ENCODE measurements around the gene RPS6KA4.

DNA sequence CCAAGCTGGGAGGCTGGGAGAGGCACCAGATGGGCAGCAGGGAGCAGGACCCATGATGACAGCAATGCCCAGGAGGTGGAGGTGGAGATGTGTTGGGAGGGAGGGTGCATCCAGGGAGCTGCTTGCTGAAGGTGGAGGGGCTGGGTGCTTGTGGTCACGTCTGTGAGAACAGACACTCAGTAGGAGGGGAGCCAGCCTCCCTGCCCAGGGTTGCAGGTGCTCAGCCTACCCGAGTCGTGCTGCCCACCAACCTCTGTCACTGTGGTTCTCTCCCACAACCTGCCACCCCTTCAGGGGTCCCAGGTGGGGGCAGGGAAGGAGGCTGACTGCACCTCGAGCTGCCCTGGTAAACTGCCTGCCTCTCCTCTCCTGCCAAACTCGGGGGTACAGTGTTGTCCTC lies 35.6 kb upstream of the RPS6KA4 start:
- TF ChIP-seq SMC3 (conservative IDR thresholded peaks at IDR 0.05; ENCODE audit: poor library complexity) = no peak
- TF ChIP-seq REST (IDR thresholded peaks at IDR 0.05; ENCODE audit: borderline replicate concordance) = no peak
- TF ChIP-seq EP300 (conservative IDR thresholded peaks at IDR 0.05; ENCODE audit: poor library complexity, severe bottlenecking) = no peak
- TF ChIP-seq POLR2AphosphoS5 (IDR thresholded peaks at IDR 0.05) = no peak
- TF ChIP-seq, protein P1, sequence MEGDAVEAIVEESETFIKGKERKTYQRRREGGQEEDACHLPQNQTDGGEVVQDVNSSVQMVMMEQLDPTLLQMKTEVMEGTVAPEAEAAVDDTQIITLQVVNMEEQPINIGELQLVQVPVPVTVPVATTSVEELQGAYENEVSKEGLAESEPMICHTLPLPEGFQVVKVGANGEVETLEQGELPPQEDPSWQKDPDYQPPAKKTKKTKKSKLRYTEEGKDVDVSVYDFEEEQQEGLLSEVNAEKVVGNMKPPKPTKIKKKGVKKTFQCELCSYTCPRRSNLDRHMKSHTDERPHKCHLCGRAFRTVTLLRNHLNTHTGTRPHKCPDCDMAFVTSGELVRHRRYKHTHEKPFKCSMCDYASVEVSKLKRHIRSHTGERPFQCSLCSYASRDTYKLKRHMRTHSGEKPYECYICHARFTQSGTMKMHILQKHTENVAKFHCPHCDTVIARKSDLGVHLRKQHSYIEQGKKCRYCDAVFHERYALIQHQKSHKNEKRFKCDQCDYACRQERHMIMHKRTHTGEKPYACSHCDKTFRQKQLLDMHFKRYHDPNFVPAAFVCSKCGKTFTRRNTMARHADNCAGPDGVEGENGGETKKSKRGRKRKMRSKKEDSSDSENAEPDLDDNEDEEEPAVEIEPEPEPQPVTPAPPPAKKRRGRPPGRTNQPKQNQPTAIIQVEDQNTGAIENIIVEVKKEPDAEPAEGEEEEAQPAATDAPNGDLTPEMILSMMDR (IDR thresholded peaks at IDR 0.05; ENCODE audit: poor library complexity, severe bottlenecking) = no peak
- no peak for TF ChIP-seq EZH2 (IDR thresholded peaks at IDR 0.05; ENCODE audit: borderline replicate concordance, insufficient read depth, low read length, poor library complexity, severe bottlenecking)
- no peak for TF ChIP-seq RAD21 (conservative IDR thresholded peaks at IDR 0.05)
- TF ChIP-seq TAF1 (IDR thresholded peaks at IDR 0.05; ENCODE audit: low read depth) = no peak
- no peak for TF ChIP-seq MXI1 (conservative IDR thresholded peaks at IDR 0.05; ENCODE audit: poor library complexity, severe bottlenecking)
